ENCODE measurements around the gene DIAPH1. TPM values are rescaled to one million over a fixed set of nuclear protein-coding genes. Genes with fewer than 3 reads are reported as not detected.

The DIAPH1 gene
- total RNA-seq, 1 donor from 2014 or later = 43.0 TPM

GRCh38 chr5:141608557-141608956, 10.2 kb downstream of the DIAPH1 start:
- Mint-ChIP-seq H3K4me3 (no peak overlapping the region), H3K36me3 (no peaks in the 10 kb centered on the region)

GRCh38 chr5:141608046-141608445, 10.8 kb downstream of the DIAPH1 start:
- no peak for DNase-seq (ENCODE audit: low spot score in 2 of 2, unreplicated experiment in 2 of 2)
- no peaks in the 10 kb centered on the region for H3K27me3 Mint-ChIP-seq (ENCODE audit: low read depth)
- H3K4me1 Mint-ChIP-seq = peaks cover 16% of the 10 kb centered on the region
- H3K27ac Mint-ChIP-seq = no peak overlapping the region
- H3K36me3 Mint-ChIP-seq = no peaks in the 10 kb centered on the region
- no peaks in the 10 kb centered on the region for H3K9me3 Mint-ChIP-seq
- TF ChIP-seq CTCF (IDR thresholded peaks at IDR 0.05; ENCODE audit: unreplicated experiment) = no peak
- H3K4me3 Mint-ChIP-seq = no peak overlapping the region

More at GRCh38 chr5:141608557-141608956, 10.2 kb downstream of the DIAPH1 start:
- Mint-ChIP-seq H3K27ac (no peak overlapping the region), H3K27me3 (ENCODE audit: low read depth) (no peaks in the 10 kb centered on the region), H3K4me1 (peaks cover 16% of the 10 kb centered on the region), H3K9me3 (no peaks in the 10 kb centered on the region)
- no peak for TF ChIP-seq CTCF (IDR thresholded peaks at IDR 0.05; ENCODE audit: unreplicated experiment)
- no peak for DNase-seq (ENCODE audit: low spot score in 2 of 2, unreplicated experiment in 2 of 2)

DNA sequence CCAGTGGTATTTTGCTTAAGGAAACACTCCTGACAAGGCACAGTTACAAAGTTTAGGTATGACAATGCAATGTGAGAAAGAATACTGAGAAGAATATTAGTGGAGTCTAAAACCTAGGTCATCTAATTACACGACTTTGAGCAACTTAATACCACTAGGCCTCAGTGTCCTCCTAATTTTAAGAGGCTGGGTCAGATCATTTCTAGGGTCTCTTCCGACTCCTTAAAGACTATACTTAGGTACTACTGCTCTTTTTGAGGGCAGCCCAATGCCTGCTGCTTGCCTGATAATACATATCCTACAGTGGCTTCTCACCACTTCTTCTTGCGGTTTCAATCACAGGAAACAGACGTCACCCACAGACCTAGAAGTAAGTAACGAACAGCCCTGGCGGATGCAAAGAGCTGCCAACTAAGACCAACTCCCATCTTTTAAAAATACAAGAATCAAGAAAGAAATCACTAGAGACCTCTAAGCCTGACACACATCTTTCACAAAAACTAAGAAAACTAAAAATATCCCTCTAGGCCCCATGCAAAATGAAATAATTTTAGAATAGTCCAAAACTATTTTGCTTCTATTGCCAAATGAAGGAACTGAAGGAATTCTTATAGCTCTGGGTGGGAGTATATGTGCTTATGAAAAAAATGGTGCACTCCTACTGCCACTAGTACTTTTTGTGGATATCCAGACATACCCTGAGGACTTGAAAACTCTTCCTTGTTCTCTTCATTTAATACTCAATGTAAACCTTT, 13.1 kb downstream of the DIAPH1 start:
- Mint-ChIP-seq H3K4me3 (no peak overlapping the region), H3K36me3 (no peaks in the 10 kb centered on the region), H3K4me1 (peaks cover 16% of the 10 kb centered on the region), H3K27ac (no peak overlapping the region), H3K9me3 (no peaks in the 10 kb centered on the region), H3K27me3 (ENCODE audit: low read depth) (no peaks in the 10 kb centered on the region)
- no peak for TF ChIP-seq CTCF (IDR thresholded peaks at IDR 0.05; ENCODE audit: unreplicated experiment)
- no peak for DNase-seq (ENCODE audit: low spot score in 2 of 2, unreplicated experiment in 2 of 2)

DNA sequence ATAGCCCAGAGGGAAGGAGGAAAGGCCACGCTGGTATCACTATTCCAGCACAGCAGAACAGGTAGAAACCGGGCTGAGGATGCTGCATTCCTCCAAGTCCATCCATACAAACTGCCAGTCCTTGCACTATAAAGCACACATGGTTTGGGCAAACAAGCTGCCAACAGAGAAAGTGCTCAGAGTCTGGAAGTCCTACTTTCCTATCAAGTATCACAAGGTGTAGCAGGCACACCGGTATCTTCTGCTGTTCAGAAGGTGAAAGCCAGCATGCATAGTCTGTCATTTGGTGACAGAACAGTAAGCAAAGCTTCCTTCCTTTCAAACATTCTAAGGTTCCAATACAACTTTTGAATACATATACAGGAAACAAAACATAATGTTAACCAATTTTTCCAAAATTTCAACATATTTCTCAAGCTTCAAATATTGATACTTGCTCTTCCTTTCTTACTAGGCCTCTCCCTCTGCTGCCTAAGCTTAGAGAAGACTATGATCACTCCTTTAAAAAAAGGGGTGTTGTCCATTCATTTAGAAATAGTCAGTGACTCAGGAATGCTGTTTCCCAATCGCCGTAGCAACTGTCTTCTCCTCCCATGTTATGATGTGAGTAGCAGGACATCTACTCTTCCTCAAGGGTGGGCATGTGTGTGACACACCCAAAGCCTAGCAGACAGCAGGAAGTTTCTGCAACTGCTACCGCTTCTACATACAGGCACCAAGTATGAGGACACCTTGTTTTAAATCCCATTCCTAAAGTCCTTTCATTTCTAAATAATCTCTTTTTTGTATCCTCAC, 14.7 kb downstream of the DIAPH1 start:
- peak overlapping the region; percentile 18 for H3K27ac Mint-ChIP-seq
- no peak for DNase-seq (ENCODE audit: low spot score in 2 of 2, unreplicated experiment in 2 of 2)
- no peak for TF ChIP-seq CTCF (IDR thresholded peaks at IDR 0.05; ENCODE audit: unreplicated experiment)
- H3K9me3 Mint-ChIP-seq = no peaks in the 10 kb centered on the region
- peaks cover 16% of the 10 kb centered on the region for H3K4me1 Mint-ChIP-seq
- no peak overlapping the region for H3K4me3 Mint-ChIP-seq
- no peaks in the 10 kb centered on the region for H3K27me3 Mint-ChIP-seq (ENCODE audit: low read depth)
- no peaks in the 10 kb centered on the region for H3K36me3 Mint-ChIP-seq

DNA sequence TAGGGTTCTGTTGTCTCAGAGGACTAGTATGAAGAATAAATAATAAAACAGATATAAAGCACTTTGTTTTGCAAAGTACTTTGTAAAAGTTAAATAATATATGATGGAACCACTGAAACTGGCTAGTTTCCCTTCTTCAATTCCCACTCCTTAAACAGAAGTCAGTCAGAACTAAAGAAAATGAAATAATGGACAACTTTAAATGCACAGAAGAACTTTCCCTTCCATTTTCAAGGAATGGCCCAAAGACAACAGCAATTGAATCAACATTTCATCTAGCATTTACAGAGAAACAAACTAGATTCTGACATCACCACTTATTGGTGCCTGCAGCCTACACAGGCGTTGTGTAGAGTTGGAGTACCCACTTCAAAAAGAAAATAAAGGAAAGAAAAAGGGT, 16.2 kb downstream of the DIAPH1 start:
- Mint-ChIP-seq H3K4me3 (no peak overlapping the region), H3K36me3 (no peaks in the 10 kb centered on the region), H3K4me1 (peaks cover 14% of the 10 kb centered on the region), H3K27me3 (ENCODE audit: low read depth) (no peaks in the 10 kb centered on the region), H3K27ac (no peak overlapping the region), H3K9me3 (no peaks in the 10 kb centered on the region)
- DNase-seq (ENCODE audit: low spot score in 2 of 2, unreplicated experiment in 2 of 2) = no peak
- TF ChIP-seq CTCF (IDR thresholded peaks at IDR 0.05; ENCODE audit: unreplicated experiment) = no peak

All from mesothelial cell of epicardium (in vitro differentiated cells).